ENCODE data around the gene DTX3L. TPM values are rescaled to one million over a fixed set of nuclear protein-coding genes. Genes with fewer than 3 reads are reported as not detected.

The DTX3L gene
- total RNA-seq: 10.2 TPM
- long read RNA-seq, full-length matches to known transcripts: 1 of 5 reads
- long read RNA-seq, partial matches to known transcripts: 1 of 5 reads
- long read RNA-seq, other reads (novel, unspliced or antisense): 3 of 5 reads

GRCh38 chr3:122564155-122564912, at the start of gene DTX3L, which contains the start of gene PARP9:
TSS of gene DTX3L (plus strand) at chr3:122564338. CDS start at chr3:122564427, 89 bp downstream.
TSS of gene PARP9 (minus strand) at chr3:122564300. CDS start at chr3:122559620, 4,680 bp downstream.
- DNase-seq (peak; percentile 91), ATAC-seq (ENCODE audit: poor library complexity) (peak; percentile 99)
- intact Hi-C loops (cut with DNase I): loop anchor here (5.0 kb wide), 1 partner anchor 113 kb away; no protein-coding TSS in a partner anchor

GRCh38 chr3:122515020-122515468, 49.1 kb upstream of the DTX3L start:
- no peak for ATAC-seq (ENCODE audit: poor library complexity)
- intact Hi-C loops (cut with DNase I): no loop called here

GRCh38 chr3:122515870-122516269, 48.3 kb upstream of the DTX3L start:
- DNase-seq (no peak), ATAC-seq (ENCODE audit: poor library complexity) (no peak)
- intact Hi-C loops (cut with DNase I): no loop called here

More at GRCh38 chr3:122515020-122515468, 49.1 kb upstream of the DTX3L start:
- DNase-seq: peak; percentile 37

- DNase-seq: no peak
- no peak for ATAC-seq (ENCODE audit: poor library complexity)
- intact Hi-C loops (cut with DNase I): no loop called here
Observed at GRCh38 chr3:122516846-122517360, 47.2 kb upstream of the DTX3L start.

GRCh38 chr3:122519693-122520092, 44.4 kb upstream of the DTX3L start:
- ATAC-seq (ENCODE audit: poor library complexity): no peak
- intact Hi-C loops (cut with DNase I): no loop called here
- no peak for DNase-seq

- intact Hi-C loops (cut with DNase I): no loop called here
- DNase-seq (no peak), ATAC-seq (ENCODE audit: poor library complexity) (no peak)
Observed at GRCh38 chr3:122520861-122521260, 43.3 kb upstream of the DTX3L start.

GRCh38 chr3:122523317-122523716, 40.8 kb upstream of the DTX3L start:
- no peak for ATAC-seq (ENCODE audit: poor library complexity)
- DNase-seq: no peak
- intact Hi-C loops (cut with DNase I): no loop called here

GRCh38 chr3:122530164-122530563, 34.0 kb upstream of the DTX3L start:
- DNase-seq: no peak
- ATAC-seq (ENCODE audit: poor library complexity): no peak
- intact Hi-C loops (cut with DNase I): no loop called here

- intact Hi-C loops (cut with DNase I): no loop called here
- ATAC-seq (ENCODE audit: poor library complexity): no peak
Observed at GRCh38 chr3:122533480-122533879, 30.7 kb upstream of the DTX3L start.

GRCh38 chr3:122533931-122534334, 30.2 kb upstream of the DTX3L start:
- DNase-seq: no peak
- no peak for ATAC-seq (ENCODE audit: poor library complexity)

More at GRCh38 chr3:122533480-122533879, 30.7 kb upstream of the DTX3L start:
- DNase-seq: no peak

GRCh38 chr3:122535964-122536631, 28.0 kb upstream of the DTX3L start:
- no peak for DNase-seq
- no peak for ATAC-seq (ENCODE audit: poor library complexity)
- intact Hi-C loops (cut with DNase I): no loop called here

More at GRCh38 chr3:122533931-122534334, 30.2 kb upstream of the DTX3L start:
- intact Hi-C loops (cut with DNase I): no loop called here

GRCh38 chr3:122536632-122537001, 27.5 kb upstream of the DTX3L start:
- intact Hi-C loops (cut with DNase I): no loop called here
- no peak for DNase-seq
- no peak for ATAC-seq (ENCODE audit: poor library complexity)

GRCh38 chr3:122538956-122539490, 25.1 kb upstream of the DTX3L start:
- DNase-seq: no peak
- intact Hi-C loops (cut with DNase I): no loop called here
- ATAC-seq (ENCODE audit: poor library complexity): no peak

GRCh38 chr3:122546151-122546550, 18.0 kb upstream of the DTX3L start:
- intact Hi-C loops (cut with DNase I): no loop called here
- no peak for ATAC-seq (ENCODE audit: poor library complexity)
- DNase-seq: no peak

- DNase-seq (no peak), ATAC-seq (ENCODE audit: poor library complexity) (no peak)
- intact Hi-C loops (cut with DNase I): no loop called here
Observed at GRCh38 chr3:122548076-122548475, 16.1 kb upstream of the DTX3L start.

- intact Hi-C loops (cut with DNase I): no loop called here
- ATAC-seq (ENCODE audit: poor library complexity): no peak
- no peak for DNase-seq
Observed at GRCh38 chr3:122548619-122549018, 15.5 kb upstream of the DTX3L start.

- ATAC-seq (ENCODE audit: poor library complexity): no peak
- no peak for DNase-seq
- intact Hi-C loops (cut with DNase I): no loop called here
Observed at GRCh38 chr3:122553171-122553570, 11.0 kb upstream of the DTX3L start.

- intact Hi-C loops (cut with DNase I): no loop called here
- ATAC-seq (ENCODE audit: poor library complexity): peak; percentile 53
- DNase-seq: no peak
Observed at GRCh38 chr3:122555275-122556071, 8.7 kb upstream of the DTX3L start.
